ENCODE data around the gene DOCK8.

The DOCK8 gene

DNA sequence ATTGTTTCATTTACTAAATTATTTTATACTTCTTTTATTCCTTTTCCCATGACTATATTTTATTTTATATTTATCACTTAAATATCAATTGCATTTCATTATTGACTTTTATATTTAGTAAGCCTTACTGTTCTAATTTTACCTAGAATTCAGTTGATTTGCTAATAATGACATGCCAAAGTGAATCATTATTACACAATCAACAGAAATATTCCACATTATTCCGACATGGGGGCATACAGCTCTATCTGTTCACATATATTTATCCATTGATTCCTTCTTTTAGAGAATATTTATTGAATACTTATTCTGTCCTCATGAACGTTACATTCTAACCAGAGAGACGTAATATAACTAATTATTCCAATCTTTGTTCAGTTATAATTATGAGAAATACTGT, 221.8 kb downstream of the DOCK8 start:
- DNase-seq, result no peak

DNA sequence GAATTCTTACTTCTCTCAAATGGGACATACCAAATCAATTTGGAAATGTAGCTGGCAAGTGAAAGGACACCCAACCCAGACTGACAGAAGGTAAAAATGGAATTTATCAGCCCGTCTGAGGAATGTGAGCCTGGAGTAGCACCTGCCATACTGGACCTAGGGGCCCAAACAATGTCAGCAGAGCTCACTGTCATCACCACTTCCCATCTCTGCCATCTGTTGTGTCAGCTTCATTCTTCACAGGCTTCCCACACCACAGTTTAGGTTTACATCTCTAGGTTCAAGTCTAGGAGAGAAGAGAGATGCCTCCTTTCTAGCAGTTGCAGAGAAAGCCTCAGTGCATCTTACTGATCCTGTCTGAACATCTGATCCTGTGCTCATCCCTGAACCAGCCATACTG, 222.4 kb downstream of the DOCK8 start:
- no peak for DNase-seq

DNA sequence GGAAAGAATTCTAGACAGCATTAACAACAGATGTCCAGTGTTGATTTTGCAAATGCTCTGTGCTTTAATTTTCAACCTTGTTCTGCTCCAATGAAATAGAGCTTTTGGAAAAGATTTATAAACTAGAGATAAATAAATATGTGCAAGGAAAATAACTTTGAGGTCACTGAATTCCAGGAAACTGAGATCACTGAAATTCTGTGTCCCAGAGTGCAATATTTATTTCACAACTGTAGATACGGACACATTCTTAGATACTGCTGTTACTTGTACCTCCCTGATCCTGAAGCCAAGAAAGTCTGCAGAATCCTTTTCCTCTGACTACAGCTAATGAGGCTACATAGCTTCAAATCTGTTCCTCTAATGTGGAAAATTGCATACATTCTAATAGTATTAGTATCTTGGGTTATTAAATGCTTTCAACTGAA, 222.9 kb downstream of the DOCK8 start:
- no peak for DNase-seq

DNA sequence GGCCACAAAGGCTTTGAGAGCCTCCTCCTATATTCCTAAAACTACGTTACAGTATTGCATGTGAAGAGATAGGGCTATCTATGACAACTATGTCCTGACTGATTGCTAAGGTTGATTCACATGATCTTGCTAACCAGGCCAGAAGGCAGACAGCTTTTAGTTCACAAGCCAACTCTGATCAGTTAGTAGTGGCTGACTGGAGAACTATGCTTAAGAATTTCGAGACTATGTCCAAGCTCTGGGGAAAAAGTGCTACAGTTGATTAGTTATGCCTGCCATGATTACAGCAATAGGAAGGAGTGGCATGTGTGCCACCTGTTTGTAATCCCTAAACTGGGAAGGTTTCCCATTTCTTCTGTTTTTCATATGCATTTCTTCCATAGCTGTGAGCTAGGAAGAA, 223.4 kb downstream of the DOCK8 start:
- DNase-seq, result no peak

DNA sequence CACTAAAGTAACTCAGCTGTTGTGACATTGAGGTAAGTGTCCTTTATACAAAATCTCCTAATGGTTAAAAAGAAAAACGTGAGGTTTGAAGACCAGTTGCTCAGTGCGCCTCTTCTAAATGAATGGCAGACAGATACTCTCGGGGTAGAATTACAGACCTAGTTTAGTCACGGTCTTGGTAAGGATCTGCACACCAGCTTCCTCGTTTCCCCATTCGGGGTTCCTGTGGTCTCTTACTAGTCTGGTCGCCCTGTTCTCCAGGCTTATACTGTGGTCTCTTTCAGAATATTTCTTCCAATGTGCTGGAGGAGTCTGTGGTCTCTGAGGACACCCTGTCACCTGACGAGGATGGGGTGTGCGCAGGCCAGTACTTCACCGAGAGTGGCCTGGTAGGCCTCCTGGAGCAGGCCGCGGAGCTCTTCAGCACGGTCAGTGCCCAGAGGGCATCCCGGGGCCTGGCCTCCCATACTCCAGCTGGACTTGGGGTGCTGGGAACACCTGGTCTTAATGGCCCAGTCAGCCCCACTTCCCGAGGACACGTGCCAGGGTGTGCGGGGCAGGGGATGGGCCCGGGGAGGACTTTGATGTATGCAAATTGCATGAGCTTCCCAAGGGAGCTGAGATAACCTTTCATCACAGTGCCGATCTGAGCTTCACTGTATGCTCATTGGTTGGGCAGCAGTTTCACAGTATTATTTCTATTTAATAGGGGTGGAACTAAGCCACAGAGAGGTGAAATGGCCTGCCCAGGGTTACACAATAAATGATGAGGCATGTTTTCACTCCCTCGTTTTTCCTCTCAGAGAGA, 224.5 kb downstream of the DOCK8 start:
- no peak for DNase-seq

DNA sequence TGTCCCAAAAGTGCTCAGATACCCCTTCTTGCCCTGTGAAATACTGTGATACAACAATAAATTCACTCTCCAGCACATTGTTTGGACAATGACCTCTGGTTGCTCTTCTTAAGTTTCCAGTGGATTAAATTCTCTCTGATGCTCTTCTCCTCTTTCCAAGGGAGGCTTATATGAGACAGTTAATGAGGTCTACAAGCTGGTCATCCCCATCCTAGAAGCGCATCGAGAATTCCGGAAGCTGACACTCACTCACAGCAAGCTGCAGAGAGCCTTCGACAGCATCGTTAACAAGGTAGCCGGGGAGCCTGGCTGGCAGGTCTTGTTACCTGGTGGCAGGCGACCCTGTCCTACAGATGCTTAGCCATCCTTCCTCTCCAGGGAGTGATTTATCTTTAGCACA, 226.5 kb downstream of the DOCK8 start:
- no peak for DNase-seq

DNA sequence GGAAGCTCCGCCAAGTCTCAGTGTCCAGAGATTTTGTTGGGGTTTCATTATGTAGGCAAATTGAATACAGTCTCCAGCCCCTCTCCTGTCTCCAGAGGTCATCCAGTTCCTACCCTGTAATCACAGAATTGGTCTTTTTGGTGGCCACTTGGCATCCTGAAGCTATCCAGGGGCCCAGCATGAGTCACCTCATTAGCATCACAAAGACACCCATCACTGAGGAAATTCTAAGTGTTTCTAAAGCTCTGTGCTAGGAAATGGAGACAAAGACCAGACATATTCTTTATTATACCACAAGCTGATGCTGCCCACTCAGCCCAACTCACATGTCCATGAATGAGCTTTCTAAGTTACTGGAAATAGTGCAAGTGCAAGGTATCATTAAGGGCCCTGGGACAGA, 229.9 kb downstream of the DOCK8 start:
- no peak for DNase-seq

DNA sequence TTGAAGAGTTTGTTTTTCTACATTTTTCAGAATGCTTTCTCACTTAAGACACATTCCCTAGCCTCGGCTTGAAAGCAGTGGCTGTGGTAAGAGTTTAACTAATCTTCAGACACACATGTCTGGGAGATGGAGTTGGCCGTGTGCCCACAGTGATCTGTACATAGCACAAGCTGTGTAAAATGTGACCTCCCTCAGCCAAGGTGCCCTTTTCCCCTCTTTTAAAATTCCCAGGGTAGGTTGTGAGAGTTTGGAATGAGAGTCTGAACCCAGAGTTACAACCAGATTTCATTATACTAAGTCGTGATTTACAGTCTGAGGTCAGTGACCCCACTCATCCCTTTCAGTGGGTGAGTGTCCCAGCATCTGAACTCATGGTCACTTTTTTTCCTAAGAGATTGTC, 230.4 kb downstream of the DOCK8 start:
- no peak for DNase-seq

DNA sequence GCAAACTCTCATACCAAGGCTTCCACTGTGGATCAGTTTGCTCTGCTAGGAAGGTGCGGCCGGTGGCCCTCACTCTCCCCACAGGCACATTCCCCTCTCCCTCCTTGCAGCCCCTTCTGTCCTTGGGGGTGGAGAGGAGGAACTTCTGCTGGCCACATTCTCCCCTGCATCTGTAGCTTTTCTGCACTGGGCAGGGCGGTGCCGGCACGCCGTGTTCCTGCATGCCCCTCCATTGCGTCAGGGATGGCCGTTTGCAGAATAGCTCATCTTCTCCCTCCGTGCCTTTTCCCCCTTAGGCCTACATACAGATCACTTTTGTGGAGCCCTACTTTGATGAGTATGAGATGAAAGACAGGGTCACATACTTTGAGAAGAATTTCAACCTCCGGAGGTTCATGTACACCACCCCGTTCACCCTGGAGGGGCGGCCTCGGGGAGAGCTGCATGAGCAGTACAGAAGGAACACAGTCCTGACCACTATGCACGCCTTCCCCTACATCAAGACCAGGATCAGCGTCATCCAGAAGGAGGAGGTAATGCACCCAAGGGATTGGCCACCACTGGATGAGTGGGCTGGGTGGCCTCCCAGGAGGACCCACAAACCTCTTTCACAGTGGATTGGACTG, 231.5 kb downstream of the DOCK8 start:
- DNase-seq, result no peak

DNA sequence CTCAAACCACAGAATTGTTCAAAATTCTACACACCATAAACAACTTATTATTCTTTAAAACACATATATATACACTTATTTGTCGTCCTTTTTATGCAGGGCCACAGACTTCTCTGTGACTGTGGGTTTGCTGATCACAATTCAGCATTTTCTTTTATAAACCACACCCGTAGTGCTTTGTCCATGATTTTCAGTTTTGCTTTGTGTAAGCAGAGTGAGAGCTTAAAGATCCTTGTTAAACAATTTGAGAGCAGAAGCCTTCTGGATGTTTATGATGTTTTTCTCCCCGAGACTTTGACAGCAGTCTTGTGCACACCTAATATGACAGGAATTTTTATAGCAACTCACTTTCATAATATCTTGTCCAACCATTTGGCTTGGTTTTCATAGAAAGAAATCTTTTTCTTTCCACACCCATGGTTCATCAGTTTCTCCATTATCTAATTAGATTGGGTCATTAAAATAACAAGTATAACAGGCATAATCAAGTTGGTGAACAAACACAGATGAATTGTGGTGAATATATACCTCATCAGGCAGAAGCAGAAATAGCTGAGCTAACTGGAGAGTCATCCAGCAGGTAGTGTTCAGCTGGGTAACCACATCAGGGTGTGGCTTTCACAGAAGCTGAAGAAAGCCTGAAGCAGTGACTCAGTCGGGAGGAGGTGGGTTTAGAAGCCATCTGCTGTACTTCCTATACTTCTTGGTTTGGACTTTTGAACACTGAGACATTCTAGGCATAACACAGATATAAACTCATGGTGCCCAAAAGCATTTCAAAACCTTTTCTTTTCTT, 232.8 kb downstream of the DOCK8 start:
- DNase-seq, result no peak

DNA sequence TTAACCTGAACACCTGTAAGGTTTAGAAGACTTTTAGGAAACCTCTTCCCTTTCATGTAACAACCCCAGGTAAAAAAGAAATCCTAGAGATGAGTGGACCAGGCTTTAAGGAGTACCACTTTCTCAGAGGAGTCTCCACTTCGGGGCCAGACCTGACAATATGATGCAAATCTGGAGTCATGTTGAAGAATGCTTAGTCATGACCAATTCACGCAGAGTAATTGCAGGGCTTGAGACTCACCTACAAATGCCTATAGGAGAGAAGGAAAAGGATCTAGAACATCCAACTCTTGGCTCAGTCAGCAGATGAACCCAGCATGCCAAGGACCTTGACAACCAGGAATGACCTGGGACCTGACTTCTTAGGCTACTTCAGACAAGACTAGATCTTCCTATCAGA, 235.4 kb downstream of the DOCK8 start:
- DNase-seq, result no peak

DNA sequence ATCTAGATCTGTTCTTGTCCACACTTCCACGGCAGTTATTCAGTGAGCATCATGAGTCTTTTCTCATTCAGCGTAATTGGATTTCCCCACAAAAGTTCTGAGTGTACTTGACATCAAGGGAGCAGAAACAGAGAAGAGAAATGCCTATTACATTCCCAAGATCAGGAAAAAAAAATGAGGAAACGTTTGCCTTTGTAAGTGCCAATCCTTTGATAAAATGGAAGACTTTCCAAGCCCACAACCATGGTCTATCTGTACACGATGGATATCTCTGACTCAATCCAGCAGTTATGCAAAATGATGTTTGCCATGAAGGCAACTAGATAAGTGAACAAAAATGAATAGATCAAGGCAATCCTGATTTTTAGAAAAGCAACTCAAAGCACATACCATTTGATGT, 235.9 kb downstream of the DOCK8 start:
- DNase-seq, result no peak

DNA sequence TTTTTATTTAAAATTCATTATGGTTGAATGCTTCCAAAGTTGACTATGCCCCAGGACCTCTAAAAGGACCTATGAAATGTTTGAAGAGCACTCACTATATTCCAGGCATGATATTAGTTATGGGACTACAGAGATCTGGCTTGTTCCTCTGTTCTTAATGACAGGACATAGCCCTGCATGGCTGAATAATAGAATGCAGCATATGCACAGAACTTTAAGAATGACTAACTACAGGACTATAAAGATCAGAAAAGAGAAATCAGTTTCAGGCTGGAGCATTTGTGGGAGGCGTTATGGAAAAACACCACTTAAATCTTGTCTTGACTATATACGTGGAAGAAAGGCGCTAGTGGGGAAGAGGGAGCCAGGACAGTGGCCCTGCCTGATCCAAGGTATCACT, 239.2 kb downstream of the DOCK8 start:
- no peak for DNase-seq

DNA sequence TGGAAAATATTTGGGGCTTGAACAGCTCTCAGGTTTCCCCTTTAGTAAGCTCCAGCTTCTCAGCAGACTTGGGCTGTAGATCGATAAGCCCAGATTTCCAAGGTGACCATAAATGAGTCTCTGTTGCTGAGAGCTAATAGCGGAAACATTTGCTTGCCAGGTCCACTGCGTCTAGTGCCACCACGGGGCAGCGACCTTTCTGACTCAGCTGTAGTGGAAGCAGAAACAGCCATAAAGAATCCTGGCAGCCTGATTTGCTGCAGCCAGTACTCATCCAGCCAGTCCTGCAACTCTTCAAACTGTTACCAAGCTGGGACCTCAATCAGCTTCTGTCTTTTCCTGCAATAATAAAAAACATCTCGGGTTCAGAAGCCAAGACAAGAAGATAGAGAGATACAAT, 241.7 kb downstream of the DOCK8 start:
- DNase-seq, result no peak

DNA sequence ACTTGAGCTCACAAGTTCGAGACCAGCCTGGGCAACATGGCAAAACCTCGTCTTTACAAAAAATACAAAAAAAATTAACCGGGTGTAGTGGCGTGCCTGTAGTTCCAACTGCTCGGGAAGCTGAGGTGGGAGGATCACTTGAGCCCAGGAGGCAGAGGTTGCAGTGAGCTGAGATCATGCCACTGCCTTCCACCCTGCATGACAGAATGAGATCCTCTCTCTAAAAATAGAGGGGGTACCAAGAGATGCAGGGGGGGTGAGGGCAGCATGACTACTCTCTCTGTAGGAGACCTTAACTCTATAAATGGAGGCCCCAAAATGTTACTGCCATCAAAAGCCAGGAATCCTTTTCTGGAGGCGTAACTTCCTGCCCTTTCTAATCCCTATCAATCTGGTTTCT, 243.9 kb downstream of the DOCK8 start:
- no peak for DNase-seq

DNA sequence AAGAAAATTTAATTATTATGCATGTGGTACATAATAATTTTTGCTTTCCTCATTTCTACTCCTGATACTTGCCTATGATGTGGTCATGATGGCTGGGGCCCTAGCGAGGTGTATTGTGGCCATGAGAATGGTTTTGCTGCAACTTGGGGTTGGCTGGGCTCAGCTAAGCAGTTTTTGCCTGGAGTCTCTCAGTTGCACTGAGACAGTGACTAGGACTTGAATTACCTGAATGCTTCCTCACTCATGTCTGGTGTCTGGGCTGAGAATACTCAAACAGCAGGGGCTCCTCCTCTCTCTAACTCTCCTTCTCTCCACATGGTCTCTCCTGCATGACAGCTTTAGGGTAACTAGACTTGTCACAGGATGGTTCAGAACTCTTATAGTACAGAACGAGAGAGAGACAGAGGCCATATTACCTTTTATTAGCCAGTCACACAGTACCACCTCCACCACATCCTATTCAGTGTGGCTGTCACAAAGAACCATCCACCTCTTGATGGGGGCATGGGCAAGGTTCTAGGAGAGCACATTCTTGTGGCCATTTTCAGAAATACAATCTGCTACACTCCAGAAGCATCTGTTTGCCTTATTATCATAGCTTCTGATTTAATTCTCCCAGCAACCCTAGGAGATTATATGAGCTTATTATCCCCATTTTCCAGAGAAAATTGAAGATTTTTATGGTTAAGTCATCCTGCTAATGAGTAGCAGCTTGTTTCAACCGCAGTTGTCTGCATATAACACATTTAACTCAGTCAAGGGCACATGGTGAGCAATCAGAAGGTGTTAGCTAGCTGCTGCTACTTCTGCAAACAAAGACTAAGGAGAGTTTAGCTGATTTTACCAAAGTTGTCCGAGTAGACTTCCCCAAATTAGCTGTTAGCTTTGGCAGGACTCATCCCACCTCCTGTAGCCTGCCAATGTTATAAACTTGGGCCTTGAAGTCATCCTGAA, 245.1 kb downstream of the DOCK8 start:
- no peak for DNase-seq

DNA sequence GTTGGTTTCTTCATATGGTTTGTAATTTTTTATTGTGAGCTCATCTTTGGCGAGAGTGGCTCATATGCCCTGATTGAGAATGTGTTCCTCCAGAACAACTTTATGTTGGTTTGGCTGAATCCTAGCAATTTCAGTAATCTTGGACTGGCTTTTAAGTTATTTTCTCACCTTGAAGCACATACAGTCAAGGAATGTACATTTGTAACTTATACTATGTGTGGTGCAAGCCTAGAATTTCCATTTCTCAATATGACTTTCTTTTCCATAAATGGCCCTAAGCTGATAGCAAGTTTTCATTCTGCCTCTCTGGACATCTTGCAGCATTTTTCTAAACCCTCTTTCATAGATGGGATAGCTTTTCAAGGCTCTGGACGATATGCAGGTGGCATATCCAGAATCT, 247.5 kb downstream of the DOCK8 start:
- DNase-seq, result no peak

DNA sequence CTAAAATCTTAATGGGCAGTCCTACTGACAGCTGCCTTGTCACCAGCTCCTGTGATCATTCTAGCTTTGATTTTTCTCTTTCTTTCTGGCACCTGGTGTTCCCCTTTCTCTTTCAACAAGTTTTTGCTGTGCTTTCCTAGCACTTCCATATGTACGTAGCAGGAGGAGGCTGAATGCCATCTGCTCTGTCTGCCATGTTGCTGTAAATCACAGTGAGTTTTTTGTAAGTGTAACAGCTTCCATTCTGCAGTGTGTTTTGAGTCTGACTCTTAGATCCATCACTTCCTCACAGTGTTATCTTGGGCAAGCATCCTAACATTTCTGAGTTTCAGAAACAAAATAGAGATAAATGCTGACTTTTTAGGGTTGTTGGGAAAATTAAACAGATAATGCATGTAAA, 247.9 kb downstream of the DOCK8 start:
- no peak for DNase-seq

DNA sequence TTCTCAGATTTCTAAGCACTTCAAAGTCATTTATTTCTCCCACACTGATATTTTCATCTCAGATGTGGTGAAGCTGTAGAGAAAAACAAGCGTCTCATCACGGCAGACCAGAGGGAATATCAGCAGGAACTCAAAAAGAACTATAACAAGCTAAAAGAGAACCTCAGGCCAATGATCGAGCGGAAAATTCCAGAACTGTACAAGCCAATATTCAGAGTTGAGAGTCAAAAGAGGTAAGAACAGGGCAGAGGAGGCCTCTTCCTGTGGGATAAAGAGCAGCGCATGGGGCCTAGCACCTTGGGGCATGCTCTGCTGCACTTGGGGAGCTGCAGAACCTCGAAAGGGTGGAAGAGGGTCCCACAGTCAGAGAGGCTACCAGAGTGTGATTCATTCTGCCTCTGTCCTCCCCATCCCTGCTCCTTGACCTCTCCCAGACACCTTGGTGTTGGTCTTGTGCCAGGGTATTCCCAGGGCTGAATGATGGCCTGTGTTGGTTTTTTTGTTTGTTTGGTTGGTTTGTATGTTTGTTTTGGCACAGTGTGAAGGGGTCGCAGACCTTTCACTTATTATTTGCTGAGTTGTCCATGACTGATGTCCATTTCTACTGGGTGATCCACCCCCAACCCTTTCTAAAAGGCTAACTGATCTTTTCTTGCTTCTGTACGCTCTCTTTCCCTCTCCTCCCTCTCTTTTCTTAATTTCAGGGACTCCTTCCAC, 248.9 kb downstream of the DOCK8 start:
- no peak for DNase-seq

DNA sequence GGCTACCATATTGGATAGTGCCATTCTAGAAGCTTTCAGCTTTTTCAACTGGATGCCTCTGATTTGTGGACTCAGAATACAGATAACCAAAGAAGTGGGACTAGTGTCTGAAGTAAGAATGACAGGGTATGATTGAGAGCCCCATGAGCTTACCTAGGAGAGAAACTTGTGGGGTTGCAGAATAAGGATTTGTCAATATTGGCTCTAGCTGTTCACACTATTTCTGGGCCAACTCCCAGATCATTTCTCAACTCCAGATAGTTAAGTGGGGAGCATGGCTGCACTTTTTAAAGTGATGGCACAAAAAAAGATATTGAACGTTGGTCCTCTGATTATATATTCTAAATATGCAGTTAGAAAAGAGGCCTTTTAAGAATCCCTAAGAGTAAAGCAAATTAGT, 252.1 kb downstream of the DOCK8 start:
- DNase-seq, result no peak

DNA sequence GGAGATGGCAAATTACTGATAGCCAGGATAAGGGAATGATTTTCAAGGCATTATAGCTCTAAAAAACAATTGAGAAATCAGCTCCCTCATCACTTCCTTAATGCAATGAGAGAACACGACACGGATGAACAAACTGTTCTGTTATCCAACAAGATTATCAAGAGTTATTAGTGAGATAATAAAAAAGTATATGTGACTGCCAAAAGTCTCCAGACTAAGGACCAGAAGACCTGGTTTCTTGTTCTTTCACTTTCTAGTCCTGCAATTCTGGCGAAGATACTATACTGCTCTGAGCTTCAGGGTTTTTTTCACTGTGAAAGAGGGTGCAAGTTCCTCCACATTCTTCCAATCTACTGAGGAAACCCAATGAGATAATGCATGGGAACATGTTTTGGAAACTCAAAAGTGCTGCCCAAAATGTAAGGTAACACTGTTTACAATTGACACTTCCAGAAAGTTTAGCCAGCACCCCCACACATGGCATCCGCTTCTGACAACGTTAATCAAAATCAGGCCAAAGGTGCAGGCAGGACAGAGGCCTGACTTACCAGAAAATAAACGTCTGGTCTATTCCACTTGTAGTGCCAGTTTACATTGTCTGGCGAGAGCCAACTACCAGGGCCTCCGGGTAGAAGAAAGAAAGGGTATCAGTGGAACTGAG, 254.2 kb downstream of the DOCK8 start:
- DNase-seq, result no peak
